ENCODE data around the gene MISFA.

The MISFA gene

GRCh38 chr11:18623707-18624106 is 24.1 kb downstream of the MISFA start:
- Histone ChIP-seq H3K27me3 (ENCODE audit: low read length) (no peaks in the 10 kb centered on the region), H3K9me3 (ENCODE audit: insufficient read depth, low read length) (no peaks in the 10 kb centered on the region), H2AFZ (ENCODE audit: low read depth, low read length, severe bottlenecking) (no peak overlapping the region), H3K4me3 (ENCODE audit: insufficient read depth, low read length, poor library complexity, severe bottlenecking) (no peak overlapping the region), H3K79me2 (ENCODE audit: insufficient read depth, low read length) (peaks cover 95% of the 10 kb centered on the region), H3F3A (ENCODE audit: insufficient read depth) (no peaks in the 10 kb centered on the region), H4K20me1 (ENCODE audit: low read depth, low read length) (no peaks in the 10 kb centered on the region), H3K4me2 (ENCODE audit: low read depth, low read length, poor library complexity, severe bottlenecking) (no peak overlapping the region), H3K9ac (ENCODE audit: low read length) (no peak overlapping the region), H3K36me3 (ENCODE audit: low read length) (no peaks in the 10 kb centered on the region), H3K27ac (ENCODE audit: low read depth, low read length) (no peak overlapping the region), H3K9me2 (replicated peaks; ENCODE audit: insufficient read depth, low read length) (no peaks in the 10 kb centered on the region)
- no peak for TF ChIP-seq CTCF (IDR thresholded peaks at IDR 0.05; ENCODE audit: insufficient read depth, low read length, poor library complexity, severe bottlenecking)
- TF ChIP-seq EZH2phosphoT487 (conservative IDR thresholded peaks at IDR 0.05; ENCODE audit: low read length) = no peak

- no peak overlapping the region for H3K9ac ChIP-seq (ENCODE audit: low read length)
- H3K36me3 ChIP-seq (ENCODE audit: low read length) = no peaks in the 10 kb centered on the region
- no peaks in the 10 kb centered on the region for H3F3A ChIP-seq (ENCODE audit: insufficient read depth)
- H2AFZ ChIP-seq (ENCODE audit: low read depth, low read length, severe bottlenecking) = no peak overlapping the region
- H3K27ac ChIP-seq (ENCODE audit: low read depth, low read length) = no peak overlapping the region
- no peaks in the 10 kb centered on the region for H3K9me2 ChIP-seq (replicated peaks; ENCODE audit: insufficient read depth, low read length)
- no peaks in the 10 kb centered on the region for H3K27me3 ChIP-seq (ENCODE audit: low read length)
- no peaks in the 10 kb centered on the region for H4K20me1 ChIP-seq (ENCODE audit: low read depth, low read length)
- TF ChIP-seq CTCF (IDR thresholded peaks at IDR 0.05; ENCODE audit: insufficient read depth, low read length, poor library complexity, severe bottlenecking) = no peak
- no peak for TF ChIP-seq EZH2phosphoT487 (conservative IDR thresholded peaks at IDR 0.05; ENCODE audit: low read length)
- no peak overlapping the region for H3K4me2 ChIP-seq (ENCODE audit: low read depth, low read length, poor library complexity, severe bottlenecking)
- no peak overlapping the region for H3K4me3 ChIP-seq (ENCODE audit: insufficient read depth, low read length, poor library complexity, severe bottlenecking)
- H3K9me3 ChIP-seq (ENCODE audit: insufficient read depth, low read length) = no peaks in the 10 kb centered on the region
- peaks cover 95% of the 10 kb centered on the region for H3K79me2 ChIP-seq (ENCODE audit: insufficient read depth, low read length)
Measured at GRCh38 chr11:18624161-18624560, 24.6 kb downstream of the MISFA start.

- H2AFZ ChIP-seq (ENCODE audit: low read depth, low read length, severe bottlenecking) = no peak overlapping the region
- peak overlapping the region; percentile 97 for H3K4me2 ChIP-seq (ENCODE audit: low read depth, low read length, poor library complexity, severe bottlenecking)
- peaks cover 62% of the 10 kb centered on the region for H3K79me2 ChIP-seq (ENCODE audit: insufficient read depth, low read length)
- peak overlapping the region; percentile 97 for H3K4me3 ChIP-seq (ENCODE audit: insufficient read depth, low read length, poor library complexity, severe bottlenecking)
- TF ChIP-seq EZH2phosphoT487 (conservative IDR thresholded peaks at IDR 0.05; ENCODE audit: low read length) (no peak), CTCF (IDR thresholded peaks at IDR 0.05; ENCODE audit: insufficient read depth, low read length, poor library complexity, severe bottlenecking) (no peak)
- H3K36me3 ChIP-seq (ENCODE audit: low read length) = no peaks in the 10 kb centered on the region
- no peak overlapping the region for H3K27ac ChIP-seq (ENCODE audit: low read depth, low read length)
- peak overlapping the region; percentile 87 for H3K9ac ChIP-seq (ENCODE audit: low read length)
- H3K9me2 ChIP-seq (replicated peaks; ENCODE audit: insufficient read depth, low read length) = no peaks in the 10 kb centered on the region
- H3F3A ChIP-seq (ENCODE audit: insufficient read depth) = peaks cover 8% of the 10 kb centered on the region; the same call in 1 of the 2 replicates
- H3K9me3 ChIP-seq (ENCODE audit: insufficient read depth, low read length) = no peaks in the 10 kb centered on the region
- H4K20me1 ChIP-seq (ENCODE audit: low read depth, low read length) = no peaks in the 10 kb centered on the region
- H3K27me3 ChIP-seq (ENCODE audit: low read length) = no peaks in the 10 kb centered on the region
Measured at GRCh38 chr11:18632841-18633240, 33.3 kb downstream of the MISFA start.
